Osteoblast (primary cell): ENCODE measurements around the gene FHL2. TPM values are rescaled to one million over a fixed set of nuclear protein-coding genes. Genes with fewer than 3 reads are reported as not detected.

Source experiments
- DNase-seq: peaks from one replicate; pipeline ENCODE4 v3.0.0; 2011; ENCODE audit warnings: low spot score, mixed read lengths; ENCODE audit not compliant: insufficient read length; ENCODE audit errors: missing footprints
- H2AFZ ChIP-seq: 2 replicates; pipeline ENCODE4 v1.6.0; 2011; ENCODE audit warnings: mild to moderate bottlenecking, low read length
- H3K27ac ChIP-seq: 2 replicates; pipeline ENCODE4 v1.5.1; 2011; ENCODE audit warnings: mild to moderate bottlenecking, low read depth, low read length, moderate library complexity
- H3K27me3 ChIP-seq: 2 replicates; pipeline ENCODE4 v1.6.0; 2012; ENCODE audit warnings: mild to moderate bottlenecking, control low read depth, inconsistent platforms, low read length, moderate library complexity; ENCODE audit not compliant: insufficient read depth
- H3K36me3 ChIP-seq: 2 replicates; pipeline ENCODE4 v1.5.1; 2011; ENCODE audit warnings: mild to moderate bottlenecking, low read length, control low read depth, moderate library complexity; ENCODE audit not compliant: insufficient read depth
- H3K4me1 ChIP-seq: 2 replicates; pipeline ENCODE4 v1.5.1; 2011; ENCODE audit warnings: mild to moderate bottlenecking, low read length, control low read depth, moderate library complexity; ENCODE audit not compliant: insufficient read depth
- H3K4me2 ChIP-seq: 2 replicates; pipeline ENCODE4 v1.6.0; 2011; ENCODE audit warnings: mild to moderate bottlenecking, low read length; ENCODE audit not compliant: insufficient read depth
- H3K4me3 ChIP-seq: fragments of 200-600 bp; sonication (generic); 3 replicates; pipeline ENCODE4 v1.5.1; 2012; ENCODE audit warnings: mild to moderate bottlenecking, low read length, inconsistent platforms; ENCODE audit not compliant: insufficient read depth
- H3K79me2 ChIP-seq: 2 replicates; pipeline ENCODE4 v1.6.0; 2012; ENCODE audit warnings: mild to moderate bottlenecking, low read length, control low read depth, inconsistent platforms; ENCODE audit not compliant: insufficient read depth
- H3K9me3 ChIP-seq: 2 replicates; pipeline ENCODE4 v1.5.1; 2011; ENCODE audit warnings: low read depth, low read length, control low read depth
- H4K20me1 ChIP-seq: 2 replicates; pipeline ENCODE4 v1.6.0; 2012; ENCODE audit warnings: mild to moderate bottlenecking, low read length, control low read depth; ENCODE audit not compliant: insufficient read depth
- CTCF ChIP-seq: IDR thresholded peaks from 2 replicates; pipeline ENCODE4 v1.5.1; 2011; ENCODE audit warnings: mild to moderate bottlenecking, low read depth, low read length, moderate library complexity; ENCODE audit errors: extremely low read depth
- total RNA-seq: library from RNA; depleted of rRNA; stranded (reverse); fragments of >200 nt; gene quantifications from 2 replicates; pipeline ENCODE4 v1.2.3, GENCODE V29; 2012

The FHL2 gene
- total RNA-seq, 1 donor = 566 TPM

GRCh38 chr2:105432044-105432399 lies 33.2 kb upstream of the FHL2 start:
- Histone ChIP-seq H3K4me1 (no peaks in the 10 kb centered on the region), H3K27me3 (no peaks in the 10 kb centered on the region), H2AFZ (no peak overlapping the region), H3K27ac (no peak overlapping the region), H3K9me3 (no peaks in the 10 kb centered on the region), H4K20me1 (no peaks in the 10 kb centered on the region), H3K79me2 (no peaks in the 10 kb centered on the region), H3K36me3 (no peaks in the 10 kb centered on the region), H3K4me2 (no peak overlapping the region), H3K4me3 (no peak overlapping the region)
- DNase-seq = no peak
- TF ChIP-seq CTCF = no peak

- Histone ChIP-seq H3K4me1 (no peaks in the 10 kb centered on the region), H4K20me1 (no peaks in the 10 kb centered on the region), H2AFZ (no peak overlapping the region), H3K9me3 (no peaks in the 10 kb centered on the region), H3K4me3 (no peak overlapping the region), H3K27ac (no peak overlapping the region), H3K79me2 (no peaks in the 10 kb centered on the region), H3K36me3 (no peaks in the 10 kb centered on the region), H3K4me2 (no peak overlapping the region), H3K27me3 (no peaks in the 10 kb centered on the region)
- DNase-seq = peak; percentile 80
- no peak for TF ChIP-seq CTCF
Observed at GRCh38 chr2:105431367-105432043, 32.7 kb upstream of the FHL2 start.

- Histone ChIP-seq H3K4me2 (no peak overlapping the region), H3K9me3 (no peaks in the 10 kb centered on the region), H2AFZ (no peak overlapping the region), H3K4me3 (no peak overlapping the region), H3K4me1 (no peaks in the 10 kb centered on the region), H3K27ac (no peak overlapping the region), H3K36me3 (no peaks in the 10 kb centered on the region), H4K20me1 (no peaks in the 10 kb centered on the region), H3K79me2 (no peaks in the 10 kb centered on the region), H3K27me3 (no peaks in the 10 kb centered on the region)
- TF ChIP-seq CTCF = no peak
- DNase-seq = no peak
Observed at GRCh38 chr2:105428387-105429018, 29.7 kb upstream of the FHL2 start.

GRCh38 chr2:105427485-105427884 lies 28.6 kb upstream of the FHL2 start:
- no peak for TF ChIP-seq CTCF
- H3K36me3 ChIP-seq = no peaks in the 10 kb centered on the region
- H2AFZ ChIP-seq = no peak overlapping the region
- H3K9me3 ChIP-seq = no peaks in the 10 kb centered on the region
- H4K20me1 ChIP-seq = no peaks in the 10 kb centered on the region
- H3K27ac ChIP-seq = no peak overlapping the region
- no peak overlapping the region for H3K4me2 ChIP-seq
- no peaks in the 10 kb centered on the region for H3K4me1 ChIP-seq
- H3K4me3 ChIP-seq = no peak overlapping the region
- peaks cover 4% of the 10 kb centered on the region for H3K27me3 ChIP-seq
- no peaks in the 10 kb centered on the region for H3K79me2 ChIP-seq
- DNase-seq = no peak
